ENCODE measurements around the gene WDR20.
"Not testable (repeated sequence)": the region's sequence is repeated elsewhere in the genome, so short reads cannot be mapped to it uniquely, and the experiment has no call there.

Gene WDR20

DNA sequence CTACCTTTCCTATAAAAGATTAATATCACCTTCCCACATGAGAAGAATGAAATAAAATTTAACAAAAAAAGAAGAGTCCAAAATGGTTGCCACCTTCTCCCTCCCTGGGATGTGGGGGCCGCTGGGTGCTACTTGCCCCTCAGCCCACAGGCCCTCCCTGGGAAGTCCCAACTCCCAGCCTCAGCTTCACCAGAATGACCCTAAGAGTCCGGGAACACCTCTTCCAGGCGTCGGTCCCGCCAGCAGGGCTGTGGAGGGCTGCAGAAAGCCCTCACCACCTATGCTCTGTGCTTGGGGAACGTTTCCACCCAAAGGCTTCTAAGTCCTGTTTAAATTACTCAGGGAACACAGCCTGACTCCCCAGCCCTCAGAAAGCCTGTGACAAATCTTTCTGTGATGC lies 93.4 kb downstream of the WDR20 start:
- TF ChIP-seq, protein P1, sequence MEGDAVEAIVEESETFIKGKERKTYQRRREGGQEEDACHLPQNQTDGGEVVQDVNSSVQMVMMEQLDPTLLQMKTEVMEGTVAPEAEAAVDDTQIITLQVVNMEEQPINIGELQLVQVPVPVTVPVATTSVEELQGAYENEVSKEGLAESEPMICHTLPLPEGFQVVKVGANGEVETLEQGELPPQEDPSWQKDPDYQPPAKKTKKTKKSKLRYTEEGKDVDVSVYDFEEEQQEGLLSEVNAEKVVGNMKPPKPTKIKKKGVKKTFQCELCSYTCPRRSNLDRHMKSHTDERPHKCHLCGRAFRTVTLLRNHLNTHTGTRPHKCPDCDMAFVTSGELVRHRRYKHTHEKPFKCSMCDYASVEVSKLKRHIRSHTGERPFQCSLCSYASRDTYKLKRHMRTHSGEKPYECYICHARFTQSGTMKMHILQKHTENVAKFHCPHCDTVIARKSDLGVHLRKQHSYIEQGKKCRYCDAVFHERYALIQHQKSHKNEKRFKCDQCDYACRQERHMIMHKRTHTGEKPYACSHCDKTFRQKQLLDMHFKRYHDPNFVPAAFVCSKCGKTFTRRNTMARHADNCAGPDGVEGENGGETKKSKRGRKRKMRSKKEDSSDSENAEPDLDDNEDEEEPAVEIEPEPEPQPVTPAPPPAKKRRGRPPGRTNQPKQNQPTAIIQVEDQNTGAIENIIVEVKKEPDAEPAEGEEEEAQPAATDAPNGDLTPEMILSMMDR (IDR thresholded peaks at IDR 0.05; ENCODE audit: low read depth, low read length) = no peak
- DNase-seq (ENCODE audit: extremely low read depth, low read depth) = no peak

DNA sequence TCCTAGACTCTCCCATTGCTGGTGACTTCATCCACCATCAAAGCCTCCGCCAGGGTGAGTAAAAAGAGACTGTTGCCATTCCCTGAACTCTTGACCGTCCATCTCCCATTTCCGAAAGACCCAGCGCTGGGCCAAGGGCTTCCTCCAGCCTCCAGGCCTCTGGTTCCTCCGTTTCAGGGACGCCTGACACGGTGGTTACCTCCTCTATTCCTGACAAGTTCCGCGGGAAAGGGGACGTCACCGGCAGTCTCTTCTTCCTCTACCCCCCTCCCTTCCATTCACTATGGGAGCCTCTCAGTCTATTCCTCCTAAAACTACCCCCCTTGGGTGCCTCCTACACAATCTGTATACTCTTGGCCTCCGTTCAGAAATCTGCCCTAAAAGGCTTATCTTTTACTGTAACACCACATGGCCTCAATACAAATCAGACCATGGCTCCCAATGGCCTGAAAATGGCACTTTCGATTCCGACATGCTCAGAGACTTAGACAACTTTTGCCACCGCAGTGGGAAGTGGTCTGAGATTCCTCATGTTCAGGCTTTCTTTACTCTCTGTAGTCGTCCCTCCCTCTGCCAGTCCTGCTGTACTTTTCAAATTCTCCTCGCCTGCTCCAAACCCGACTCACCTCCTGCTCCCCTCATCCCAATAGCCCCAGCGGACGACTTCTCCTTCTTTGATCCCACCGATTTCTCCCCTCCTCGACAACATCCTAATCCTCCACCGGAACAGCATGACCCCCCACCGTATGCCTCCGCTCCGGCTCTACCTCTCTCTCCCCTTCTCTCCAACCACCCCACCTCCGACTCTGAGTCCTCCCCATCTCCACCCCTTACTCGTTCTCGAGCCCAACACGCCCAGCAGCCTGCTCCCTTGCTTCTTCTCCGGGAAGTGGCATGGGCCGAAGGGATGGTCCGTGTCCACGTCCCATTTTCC lies 94.9 kb downstream of the WDR20 start:
- DNase-seq (ENCODE audit: extremely low read depth, low read depth) = no peak
- TF ChIP-seq, protein P1 (IDR thresholded peaks at IDR 0.05; ENCODE audit: low read depth, low read length) = no peak

DNA sequence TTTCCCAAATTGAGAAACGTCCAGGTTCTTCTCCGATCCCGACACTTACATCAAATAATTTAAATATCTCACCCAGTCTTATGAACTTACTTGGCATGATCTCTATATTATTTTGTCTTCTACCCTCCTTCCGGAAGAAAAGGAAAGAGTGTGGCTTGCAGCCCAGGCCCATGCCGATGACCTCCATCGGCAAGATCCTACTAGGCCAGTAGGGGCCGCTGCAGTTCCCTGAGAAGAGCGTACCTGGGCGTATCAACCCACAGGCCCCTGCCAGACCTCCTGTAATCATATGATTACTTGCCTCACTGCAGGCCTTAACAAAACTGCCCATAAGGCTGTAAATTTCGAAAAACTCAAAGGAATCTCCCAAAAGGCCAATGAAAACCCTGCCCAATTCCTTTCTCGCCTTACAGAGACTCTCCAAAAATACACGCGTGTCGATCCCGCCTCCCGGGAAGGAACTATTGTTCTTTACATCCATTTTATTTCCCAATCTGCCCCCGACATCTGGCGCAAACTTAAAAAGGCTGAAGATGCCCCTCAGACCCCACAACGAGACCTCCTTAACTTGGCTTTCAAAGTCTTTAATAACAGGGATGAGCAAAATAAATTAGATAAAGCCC lies 95.7 kb downstream of the WDR20 start:
- TF ChIP-seq, protein P1 (IDR thresholded peaks at IDR 0.05; ENCODE audit: low read depth, low read length) = peak; percentile 80
- peak; percentile 44 for DNase-seq (ENCODE audit: extremely low read depth, low read depth)

DNA sequence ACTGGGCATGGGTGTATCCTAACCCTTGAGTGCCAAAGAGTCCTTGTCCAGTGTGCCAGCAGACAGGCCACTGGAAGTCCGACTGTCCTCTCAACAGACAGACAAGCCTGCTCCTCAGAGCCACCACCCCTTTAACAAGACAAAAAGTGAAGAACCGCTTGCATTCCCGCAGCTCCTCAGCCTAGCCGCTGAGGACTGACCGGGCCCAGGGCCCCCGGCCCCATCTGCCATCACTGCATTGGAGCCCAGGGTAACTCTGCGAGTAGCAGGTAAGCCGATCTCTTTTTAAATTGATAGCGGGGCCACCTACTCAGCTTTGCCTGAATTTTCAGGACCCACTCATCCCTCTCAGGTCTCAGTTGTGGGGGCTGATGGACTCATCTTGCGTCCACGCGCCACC lies 96.3 kb downstream of the WDR20 start:
- TF ChIP-seq, protein P1 (IDR thresholded peaks at IDR 0.05; ENCODE audit: low read depth, low read length) = no peak

DNA sequence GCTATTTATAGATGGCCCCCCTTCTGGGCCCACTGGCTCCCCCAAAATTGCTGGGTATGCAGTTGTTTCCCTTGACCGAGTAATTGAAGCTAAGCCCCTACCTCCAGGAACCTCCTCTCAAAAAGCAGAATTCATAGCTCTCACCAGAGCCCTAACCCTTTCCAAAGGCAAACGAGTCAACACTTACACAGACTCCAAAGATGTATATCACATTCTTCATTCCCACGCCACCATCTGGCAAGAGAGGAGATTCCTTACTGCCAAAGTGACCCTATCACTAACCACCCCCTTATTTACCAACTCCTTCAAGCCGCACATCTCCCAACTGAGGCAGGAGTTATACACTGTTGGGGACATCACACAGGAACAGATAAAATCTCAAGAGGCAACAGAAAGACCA lies 98.4 kb downstream of the WDR20 start:
- no peak for DNase-seq (ENCODE audit: extremely low read depth, low read depth)
- TF ChIP-seq, protein P1 (IDR thresholded peaks at IDR 0.05; ENCODE audit: low read depth, low read length) = no peak

More for the DNA sequence above, 96.3 kb downstream of the WDR20 start:
- DNase-seq (ENCODE audit: extremely low read depth, low read depth) = no peak

DNA sequence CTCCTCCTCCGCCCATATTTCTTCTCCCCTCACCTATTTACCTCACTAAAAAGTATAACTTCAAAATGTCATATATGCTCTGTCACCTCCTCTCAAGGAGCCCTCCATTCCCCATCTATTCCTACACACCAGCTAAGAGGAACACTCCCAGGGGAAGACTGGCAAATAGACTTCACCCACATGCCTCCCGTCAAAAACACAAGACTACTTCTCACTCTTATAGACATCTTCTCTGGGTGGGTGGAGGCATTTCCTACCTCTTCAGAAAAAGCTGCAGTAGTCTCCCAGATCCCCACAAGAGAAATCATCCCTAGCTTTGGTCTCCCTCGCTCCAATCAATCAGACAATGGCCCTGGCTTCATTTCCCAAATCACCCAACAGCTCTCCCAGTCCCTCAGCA lies 99.1 kb downstream of the WDR20 start:
- no peak for DNase-seq (ENCODE audit: extremely low read depth, low read depth)
- TF ChIP-seq, protein P1 (IDR thresholded peaks at IDR 0.05; ENCODE audit: low read depth, low read length) = no peak

DNA sequence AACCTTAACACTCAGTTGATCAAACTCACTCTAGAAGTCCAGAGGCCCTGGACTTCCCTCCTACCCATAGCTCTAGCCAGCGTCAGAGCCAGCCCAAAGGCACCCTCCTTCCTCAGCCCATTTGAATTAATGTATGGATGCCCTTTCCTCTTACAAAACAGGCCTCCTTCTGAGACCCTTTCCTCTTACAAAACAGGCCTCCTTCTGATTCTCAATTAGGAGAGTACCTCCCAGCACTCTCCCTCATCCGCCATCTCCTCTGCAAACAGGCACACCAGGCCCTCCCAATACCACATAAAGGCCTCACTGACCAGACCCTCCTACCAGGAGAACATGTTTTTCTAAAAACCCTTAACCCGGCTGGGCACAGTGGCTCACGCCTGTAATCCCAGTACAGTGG lies 99.5 kb downstream of the WDR20 start:
- no peak for DNase-seq (ENCODE audit: extremely low read depth, low read depth)
- TF ChIP-seq, protein P1 (IDR thresholded peaks at IDR 0.05; ENCODE audit: low read depth, low read length) = no peak

DNA sequence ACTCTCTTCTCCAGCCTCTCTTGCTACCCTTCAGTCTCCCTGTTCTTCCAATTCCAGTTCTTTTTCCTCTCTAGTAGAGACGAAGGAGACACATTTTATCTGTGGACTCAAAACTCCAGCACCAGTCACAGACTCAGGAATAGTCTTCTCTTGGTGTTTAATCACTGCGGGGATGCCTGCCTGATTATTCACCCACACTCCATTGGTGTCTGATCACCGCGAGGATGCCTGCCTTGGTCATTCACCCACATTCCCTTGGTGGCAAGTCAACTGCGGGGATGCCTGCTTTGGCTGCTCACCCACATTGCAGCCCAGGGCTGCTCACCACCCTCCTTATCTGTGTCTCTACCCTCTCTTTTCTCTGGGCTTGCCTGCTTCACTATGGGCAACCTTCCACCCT lies 100.8 kb downstream of the WDR20 start:
- DNase-seq (ENCODE audit: extremely low read depth, low read depth) = not testable (repeated sequence)

All from AG09319 (cell line).